ENCODE measurements around the gene PTPRF.

Gene PTPRF

DNA sequence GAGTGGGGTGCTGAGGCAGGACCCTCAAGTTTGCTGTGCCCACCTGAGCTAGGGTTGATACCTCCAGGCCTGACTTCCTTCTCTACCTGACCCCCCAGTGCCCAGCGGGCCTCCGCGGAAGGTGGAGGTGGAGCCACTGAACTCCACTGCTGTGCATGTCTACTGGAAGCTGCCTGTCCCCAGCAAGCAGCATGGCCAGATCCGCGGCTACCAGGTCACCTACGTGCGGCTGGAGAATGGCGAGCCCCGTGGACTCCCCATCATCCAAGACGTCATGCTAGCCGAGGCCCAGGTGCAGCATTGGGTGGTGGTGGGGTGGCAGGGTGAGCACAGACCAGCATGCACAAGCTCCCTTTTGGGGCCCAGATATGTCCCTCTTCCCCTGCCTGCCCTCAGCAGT, 67.9 kb downstream of the PTPRF start:
- no peak overlapping the region for H3K4me3 ChIP-seq (ENCODE audit: low read length)
- no peak for TF ChIP-seq ZNF274 (IDR thresholded peaks at IDR 0.05; ENCODE audit: low read depth, low read length)

GRCh38 chr1:43600033-43601020, 69.6 kb downstream of the PTPRF start:
- TF ChIP-seq ZNF274 (IDR thresholded peaks at IDR 0.05; ENCODE audit: low read depth, low read length): no peak
- H3K4me3 ChIP-seq (ENCODE audit: low read length): no peak overlapping the region

- no peak overlapping the region for H3K4me3 ChIP-seq (ENCODE audit: low read length)
- TF ChIP-seq ZNF274 (IDR thresholded peaks at IDR 0.05; ENCODE audit: low read depth, low read length): no peak
Observed at GRCh38 chr1:43602990-43603389, 72.3 kb downstream of the PTPRF start.

DNA sequence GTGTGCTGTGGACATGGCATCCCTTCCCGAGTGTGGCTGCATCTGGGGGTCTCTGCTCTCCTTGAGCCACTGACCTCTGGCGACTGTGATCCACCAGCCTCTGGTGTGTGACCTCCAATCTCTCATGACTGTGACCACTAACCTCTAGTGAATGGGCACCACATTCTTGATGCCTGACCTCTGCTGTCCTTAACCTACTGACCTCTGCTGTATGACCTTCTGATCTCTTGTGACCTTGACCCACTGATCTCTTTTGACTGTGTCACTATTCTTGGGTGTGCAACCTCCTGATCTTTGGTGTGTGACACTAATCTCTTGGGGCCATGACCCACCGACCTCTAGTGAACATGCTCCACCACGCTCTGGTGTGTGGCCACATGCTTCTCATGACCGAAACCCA, 73.5 kb downstream of the PTPRF start:
- TF ChIP-seq ZNF274 (IDR thresholded peaks at IDR 0.05; ENCODE audit: low read depth, low read length): no peak
- H3K4me3 ChIP-seq (ENCODE audit: low read length): no peak overlapping the region

DNA sequence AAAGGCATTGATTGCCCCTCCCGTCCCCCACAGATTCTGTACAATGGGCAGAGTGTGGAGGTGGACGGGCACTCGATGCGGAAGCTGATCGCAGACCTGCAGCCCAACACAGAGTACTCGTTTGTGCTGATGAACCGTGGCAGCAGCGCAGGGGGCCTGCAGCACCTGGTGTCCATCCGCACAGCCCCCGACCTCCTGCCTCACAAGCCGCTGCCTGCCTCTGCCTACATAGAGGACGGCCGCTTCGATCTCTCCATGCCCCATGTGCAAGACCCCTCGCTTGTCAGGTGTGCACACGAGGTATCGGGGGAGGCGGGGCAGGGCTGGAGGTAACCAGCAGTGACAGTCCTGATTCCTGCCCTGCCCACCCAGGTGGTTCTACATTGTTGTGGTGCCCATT, 74.5 kb downstream of the PTPRF start:
- TF ChIP-seq ZNF274 (IDR thresholded peaks at IDR 0.05; ENCODE audit: low read depth, low read length): no peak
- no peak overlapping the region for H3K4me3 ChIP-seq (ENCODE audit: low read length)

DNA sequence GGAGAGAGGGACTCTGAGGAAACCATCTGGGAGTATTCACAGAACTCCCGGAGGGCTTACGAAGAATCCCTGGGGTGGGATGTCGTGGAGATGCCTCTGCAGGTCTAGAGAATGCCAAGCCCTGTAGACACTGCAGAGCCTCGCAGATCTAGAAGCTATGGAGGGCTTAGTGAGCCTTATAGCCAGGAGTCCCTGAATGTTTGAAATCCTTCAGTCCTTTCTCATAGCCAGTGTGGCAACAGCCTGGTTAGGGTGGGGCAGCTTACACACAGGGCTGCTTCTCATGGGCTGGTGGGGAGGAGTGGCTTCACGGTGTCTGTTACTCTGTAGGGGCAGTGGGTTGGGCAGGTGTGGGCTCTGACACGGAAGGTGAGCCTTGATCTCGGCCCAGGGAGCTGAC, 75.1 kb downstream of the PTPRF start:
- TF ChIP-seq ZNF274 (IDR thresholded peaks at IDR 0.05; ENCODE audit: low read depth, low read length): no peak
- no peak overlapping the region for H3K4me3 ChIP-seq (ENCODE audit: low read length)

DNA sequence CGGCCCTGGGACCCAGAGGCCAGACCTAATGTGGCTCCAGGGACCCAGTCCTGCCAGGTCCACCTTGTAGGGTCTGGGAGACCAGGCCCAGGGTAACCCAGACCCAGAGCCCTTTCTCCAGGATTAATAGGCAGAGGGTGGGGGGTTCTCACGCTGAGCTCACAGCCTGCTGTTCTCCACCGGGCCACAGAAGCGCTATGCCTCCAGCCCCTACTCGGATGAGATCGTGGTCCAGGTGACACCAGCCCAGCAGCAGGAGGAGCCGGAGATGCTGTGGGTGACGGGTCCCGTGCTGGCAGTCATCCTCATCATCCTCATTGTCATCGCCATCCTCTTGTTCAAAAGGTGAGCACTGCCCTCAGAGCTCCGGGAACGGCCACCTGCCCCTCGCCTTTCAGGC, 75.9 kb downstream of the PTPRF start:
- TF ChIP-seq ZNF274 (IDR thresholded peaks at IDR 0.05; ENCODE audit: low read depth, low read length): no peak

DNA sequence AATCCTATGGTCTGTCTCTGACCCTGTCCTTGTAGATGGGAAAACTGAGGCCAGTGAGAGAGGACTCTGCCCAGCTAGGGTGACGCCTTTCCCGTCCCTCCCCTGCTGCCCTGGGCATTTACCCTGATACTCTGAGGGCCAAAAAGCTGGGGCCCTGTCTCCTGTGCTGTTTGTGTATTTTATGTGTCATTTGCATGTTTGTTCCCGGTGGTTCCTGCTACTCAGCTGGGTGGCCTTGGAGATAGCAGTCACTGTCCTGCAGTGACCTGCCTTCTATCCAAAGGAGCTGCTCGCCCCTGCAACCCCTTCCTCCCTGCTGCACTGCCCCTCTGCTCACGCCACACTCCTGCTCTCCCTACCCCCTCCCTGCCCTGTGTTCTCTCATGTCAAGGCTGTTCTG, 78.1 kb downstream of the PTPRF start:
- H3K4me3 ChIP-seq (ENCODE audit: low read length): no peak overlapping the region
- TF ChIP-seq ZNF274 (IDR thresholded peaks at IDR 0.05; ENCODE audit: low read depth, low read length): no peak

More for the DNA sequence above, 75.9 kb downstream of the PTPRF start:
- no peak overlapping the region for H3K4me3 ChIP-seq (ENCODE audit: low read length)

DNA sequence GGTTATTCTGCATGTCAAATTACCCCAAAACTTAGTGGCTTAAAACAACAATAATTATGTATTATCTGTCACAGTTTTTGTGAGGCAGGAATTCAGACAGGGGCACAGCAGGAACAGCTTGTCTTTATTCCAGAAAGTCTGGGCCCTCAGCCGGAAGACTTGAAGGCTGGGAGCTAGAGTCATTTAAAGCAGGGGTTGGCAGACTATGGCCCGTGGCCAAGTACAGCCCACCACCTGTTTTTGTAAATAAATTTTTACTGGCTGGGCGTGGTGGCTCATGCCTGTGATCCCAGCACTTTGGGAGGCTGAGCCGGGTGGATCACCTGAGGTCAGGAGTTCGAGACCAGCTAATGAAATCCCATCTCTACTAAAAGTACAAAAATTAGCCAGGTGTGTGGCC, 79.7 kb downstream of the PTPRF start:
- H3K4me3 ChIP-seq (ENCODE audit: low read length): no peak overlapping the region
- no peak for TF ChIP-seq ZNF274 (IDR thresholded peaks at IDR 0.05; ENCODE audit: low read depth, low read length)

GRCh38 chr1:43611950-43612349, 81.3 kb downstream of the PTPRF start:
- no peak overlapping the region for H3K4me3 ChIP-seq (ENCODE audit: low read length)
- no peak for TF ChIP-seq ZNF274 (IDR thresholded peaks at IDR 0.05; ENCODE audit: low read depth, low read length)

DNA sequence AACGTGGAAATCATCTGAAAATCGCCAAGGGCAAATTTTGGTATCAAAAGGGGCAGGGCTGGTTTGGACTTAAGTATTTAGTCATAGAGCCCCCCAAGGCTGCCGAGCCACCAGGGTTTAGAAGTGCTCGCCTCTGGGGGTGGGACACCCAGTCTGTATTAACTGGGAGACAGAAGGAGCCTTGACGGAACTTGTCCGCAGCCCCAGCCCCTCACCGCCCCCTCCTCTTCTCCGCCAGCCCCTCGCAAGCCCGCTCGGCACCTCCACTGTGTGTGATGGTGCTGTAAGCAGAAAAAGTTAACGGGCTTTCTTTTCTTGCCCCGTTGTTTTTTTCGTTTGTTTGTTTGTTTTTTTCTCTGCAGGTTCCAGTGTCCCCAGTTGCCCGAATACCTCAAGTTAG, 81.7 kb downstream of the PTPRF start:
- TF ChIP-seq ZNF274 (IDR thresholded peaks at IDR 0.05; ENCODE audit: low read depth, low read length): no peak
- no peak overlapping the region for H3K4me3 ChIP-seq (ENCODE audit: low read length)

DNA sequence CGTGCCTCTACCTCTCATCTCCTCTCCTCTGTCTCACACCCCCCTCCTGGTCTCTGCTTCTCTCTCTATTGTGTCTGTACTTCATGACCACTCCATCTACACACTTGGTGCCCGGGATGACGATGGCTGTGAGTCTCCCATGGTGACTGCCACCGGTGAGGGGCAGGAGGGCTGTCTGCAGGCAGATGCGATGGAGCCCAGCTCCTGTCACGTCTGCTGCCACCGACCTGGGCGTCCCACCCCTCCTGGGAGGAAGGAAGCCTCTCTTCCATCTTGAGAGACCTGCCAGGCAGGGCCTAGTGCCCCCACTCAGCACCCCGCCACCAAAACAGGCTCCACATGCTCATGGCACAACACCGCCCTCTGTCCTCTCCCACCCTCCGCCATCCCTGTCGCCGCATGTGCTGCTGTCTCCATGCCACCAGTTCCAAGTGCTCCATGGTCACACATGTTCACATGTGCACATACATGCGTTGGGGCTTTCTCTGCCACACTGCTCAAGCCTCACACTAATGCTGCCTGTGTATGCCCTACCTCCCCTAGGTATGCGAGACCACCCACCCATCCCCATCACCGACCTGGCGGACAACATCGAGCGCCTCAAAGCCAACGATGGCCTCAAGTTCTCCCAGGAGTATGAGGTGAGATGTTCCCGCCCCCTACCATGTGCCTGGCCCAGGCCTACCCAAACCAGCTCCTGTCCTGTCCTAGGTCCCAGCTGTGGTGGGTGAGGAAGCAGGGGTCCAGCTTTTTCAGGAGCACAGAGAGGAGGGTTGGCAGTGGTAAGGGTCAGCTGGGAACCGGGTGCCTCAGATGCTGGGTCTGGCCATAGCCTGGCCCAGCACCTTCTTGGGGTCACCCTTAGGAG, 82.6 kb downstream of the PTPRF start:
- TF ChIP-seq ZNF274 (IDR thresholded peaks at IDR 0.05; ENCODE audit: low read depth, low read length): no peak
- H3K4me3 ChIP-seq (ENCODE audit: low read length): no peak overlapping the region

DNA sequence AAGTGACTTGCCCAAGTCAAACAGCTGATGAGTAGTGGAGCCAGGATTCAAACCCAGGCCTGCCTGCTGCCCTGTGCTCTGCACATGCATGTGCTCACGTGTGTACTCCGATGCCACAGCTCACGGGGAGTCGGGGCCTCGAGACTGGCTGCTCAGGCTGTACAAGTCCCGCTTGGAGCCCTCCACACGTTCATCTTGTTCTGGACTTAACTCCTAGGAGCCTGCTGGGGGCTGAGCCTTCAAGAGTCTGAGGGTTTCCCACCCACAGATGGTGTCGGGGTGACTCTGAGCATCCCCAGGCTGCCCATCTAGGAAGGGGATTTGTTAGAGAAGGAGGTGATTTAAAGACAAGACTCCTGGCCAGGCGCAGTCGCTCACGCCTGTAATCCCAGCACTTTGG, 83.5 kb downstream of the PTPRF start:
- TF ChIP-seq ZNF274 (IDR thresholded peaks at IDR 0.05; ENCODE audit: low read depth, low read length): no peak

DNA sequence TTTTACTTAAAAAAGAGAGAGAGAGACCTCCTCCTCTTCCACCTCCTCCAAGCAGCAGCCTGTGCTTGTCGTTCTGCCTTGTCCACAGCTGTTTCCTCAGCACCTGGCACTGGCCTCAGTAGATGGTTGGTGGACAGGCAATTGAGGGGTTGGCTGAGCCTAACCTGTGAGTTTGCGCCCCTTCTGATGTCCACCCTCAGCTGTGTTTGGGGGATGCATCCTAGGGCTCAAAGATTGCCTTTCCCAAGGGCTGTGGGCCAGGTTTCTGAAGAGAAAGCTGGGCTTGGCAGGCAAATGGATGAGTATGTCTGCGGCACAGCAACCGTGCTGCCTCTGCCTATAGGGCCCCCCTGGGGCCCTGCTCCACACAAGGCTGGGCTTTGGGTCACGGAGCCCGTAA, 84.2 kb downstream of the PTPRF start:
- no peak for TF ChIP-seq ZNF274 (IDR thresholded peaks at IDR 0.05; ENCODE audit: low read depth, low read length)
- H3K4me3 ChIP-seq (ENCODE audit: low read length): no peak overlapping the region

More for the DNA sequence above, 83.5 kb downstream of the PTPRF start:
- no peak overlapping the region for H3K4me3 ChIP-seq (ENCODE audit: low read length)

DNA sequence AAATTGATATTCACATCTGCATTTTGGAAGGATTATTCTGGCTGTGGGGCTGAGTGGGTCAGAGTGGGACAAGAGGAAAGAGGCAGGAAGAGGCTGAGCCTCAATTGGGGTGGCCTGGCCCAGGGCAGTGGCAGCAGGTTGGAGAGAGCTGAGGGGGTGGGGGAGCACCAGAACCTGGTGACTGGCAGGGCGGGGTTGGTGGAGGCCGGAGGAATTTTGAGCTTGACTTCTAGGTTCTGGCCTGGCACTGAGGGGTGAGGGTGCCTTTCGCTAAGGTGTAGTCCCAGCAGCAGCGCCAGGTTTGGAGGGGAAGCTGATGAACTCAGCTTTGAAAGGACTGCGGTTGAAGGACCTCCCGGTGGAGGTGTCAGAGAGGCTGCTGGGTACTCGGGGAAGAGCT, 85.7 kb downstream of the PTPRF start:
- H3K4me3 ChIP-seq (ENCODE audit: low read length): no peak overlapping the region
- TF ChIP-seq ZNF274 (IDR thresholded peaks at IDR 0.05; ENCODE audit: low read depth, low read length): no peak
